Karpas-422 (cell line): Measurements from ENCODE around the gene PURB. TPM values are rescaled to one million over a fixed set of nuclear protein-coding genes. Genes with fewer than 3 reads are reported as not detected.

Source experiments
- DNase-seq: peaks from one replicate; pipeline ENCODE4 v3.0.0-alpha.2; 2015
- H2AFZ ChIP-seq: fragments of 200-600 bp; sonication (generic); 2 replicates; pipeline ENCODE4 v1.6.1; 2014; ENCODE audit warnings: antibody characterized with exemption, low read length, mixed read lengths
- H3K27ac ChIP-seq: fragments of 200-600 bp; sonication (generic); 2 replicates; pipeline ENCODE4 v1.5.1; 2014; ENCODE audit warnings: mild to moderate bottlenecking, low read length, moderate library complexity
- H3K27me3 ChIP-seq: fragments of 200-600 bp; sonication (generic); 2 replicates; pipeline ENCODE4 v1.6.1; 2014; ENCODE audit warnings: low read length, mixed read lengths
- H3K36me3 ChIP-seq: fragments of 200-600 bp; sonication (generic); 2 replicates; pipeline ENCODE4 v1.6.1; 2014; ENCODE audit warnings: low read length, mixed read lengths; ENCODE audit not compliant: insufficient read depth
- H3K4me1 ChIP-seq: fragments of 200-600 bp; sonication (generic); 2 replicates; pipeline ENCODE4 v1.6.1; 2014; ENCODE audit warnings: mild to moderate bottlenecking, low read length, mixed read lengths
- H3K4me2 ChIP-seq: fragments of 200-600 bp; sonication (generic); 2 replicates; pipeline ENCODE4 v1.6.1; 2014; ENCODE audit warnings: low read length, low read depth, mild to moderate bottlenecking; ENCODE audit not compliant: poor library complexity, severe bottlenecking
- H3K4me3 ChIP-seq: fragments of 200-600 bp; sonication (generic); 2 replicates; pipeline ENCODE4 v1.5.1; 2014; ENCODE audit warnings: mild to moderate bottlenecking, antibody characterized with exemption, low read length, mixed read lengths
- H3K79me2 ChIP-seq: fragments of 200-600 bp; sonication (generic); 2 replicates; pipeline ENCODE4 v1.6.1; 2014; ENCODE audit warnings: mild to moderate bottlenecking, low read length, mixed read lengths
- H3K9ac ChIP-seq: fragments of 200-600 bp; sonication (generic); 2 replicates; pipeline ENCODE4 v1.6.0; 2014; ENCODE audit warnings: low read length
- H3K9me2 ChIP-seq: fragments of 200-600 bp; sonication (generic), shearing (Covaris generic); replicated peaks from 2 replicates; pipeline ENCODE4 v1.6.0; 2014; ENCODE audit warnings: mild to moderate bottlenecking, low read length, moderate library complexity; ENCODE audit not compliant: insufficient read depth
- H3K9me3 ChIP-seq: fragments of 300-700, 200-600 bp; sonication (generic); 2 replicates; pipeline ENCODE4 v1.6.1; 2014; ENCODE audit warnings: low read length, mixed read lengths
- H4K20me1 ChIP-seq: fragments of 200-600 bp; sonication (generic); 2 replicates; pipeline ENCODE4 v1.6.1; 2014; ENCODE audit warnings: mild to moderate bottlenecking, antibody characterized with exemption, low read length, low read depth; ENCODE audit not compliant: insufficient read depth
- total RNA-seq: library from RNA; depleted of rRNA; stranded (reverse); fragments of >200 nt; shearing (Covaris generic); gene quantifications from 2 replicates; pipeline ENCODE4 v1.2.3, GENCODE V29; 2014; ENCODE audit warnings: low replicate concordance

Gene PURB
- total RNA-seq, 1 experiment from 2014 or later, result 11.8 TPM

GRCh38 chr7:44917465-44917864 is 32.1 kb upstream of the PURB start:
- H3K36me3 ChIP-seq, result no peaks in the 10 kb centered on the region
- no peaks in the 10 kb centered on the region; the same call in 1 of the 2 replicates for H3K4me1 ChIP-seq
- H3K4me3 ChIP-seq, result no peak overlapping the region

DNA sequence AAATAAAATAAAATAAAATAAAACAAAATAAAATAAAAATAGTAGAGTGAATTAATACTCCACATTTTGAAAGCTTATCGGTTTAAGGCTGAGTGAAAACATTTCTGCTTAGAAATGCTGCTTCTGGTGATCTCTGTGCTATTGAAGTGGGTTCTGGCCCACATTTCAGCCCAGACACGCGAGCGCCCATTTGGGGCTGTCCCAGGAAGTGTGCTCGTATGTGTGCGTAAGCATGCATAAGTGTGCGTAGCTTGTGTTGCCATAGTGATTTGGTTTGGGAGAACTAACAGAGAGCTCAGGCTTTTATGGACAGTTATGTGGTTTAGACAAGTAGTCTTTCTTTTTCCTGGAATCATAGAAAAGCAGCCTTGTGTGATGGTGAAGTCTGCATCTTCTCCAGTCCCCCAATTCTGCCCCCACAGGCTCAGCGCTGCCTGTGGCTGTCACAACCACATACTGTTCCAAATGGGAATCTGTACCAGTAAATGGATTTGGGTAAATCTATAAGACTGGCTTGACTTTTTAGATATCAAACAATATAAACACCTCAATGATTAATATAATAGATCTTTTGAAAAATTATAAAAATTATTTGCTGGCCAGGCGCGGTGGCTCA is 29.8 kb upstream of the PURB start:
- Histone ChIP-seq H3K4me3 (no peak overlapping the region), H3K4me2 (no peak overlapping the region)

More at GRCh38 chr7:44917465-44917864, 32.1 kb upstream of the PURB start:
- H3K79me2 ChIP-seq, result no peaks in the 10 kb centered on the region
- H3K27me3 ChIP-seq, result no peaks in the 10 kb centered on the region
- H3K4me2 ChIP-seq, result no peak overlapping the region
- no peaks in the 10 kb centered on the region for H4K20me1 ChIP-seq
- H3K9ac ChIP-seq, result no peak overlapping the region
- no peak overlapping the region for H2AFZ ChIP-seq
- no peaks in the 10 kb centered on the region for H3K9me3 ChIP-seq
- no peaks in the 10 kb centered on the region for H3K9me2 ChIP-seq
- H3K27ac ChIP-seq, result no peak overlapping the region
- DNase-seq, result no peak

GRCh38 chr7:44912775-44913347 is 27.5 kb upstream of the PURB start:
- Histone ChIP-seq H3K9me2 (no peaks in the 10 kb centered on the region), H3K36me3 (no peaks in the 10 kb centered on the region), H3K9ac (no peak overlapping the region), H3K27me3 (no peaks in the 10 kb centered on the region), H4K20me1 (no peaks in the 10 kb centered on the region), H3K79me2 (no peaks in the 10 kb centered on the region), H3K27ac (no peak overlapping the region), H2AFZ (no peak overlapping the region), H3K4me1 (no peaks in the 10 kb centered on the region), H3K4me3 (no peak overlapping the region), H3K9me3 (no peaks in the 10 kb centered on the region), H3K4me2 (no peak overlapping the region)
- DNase-seq, result no peak

More for the DNA sequence above, 29.8 kb upstream of the PURB start:
- no peak for DNase-seq
- Histone ChIP-seq H3K9me3 (no peaks in the 10 kb centered on the region), H3K9ac (no peak overlapping the region), H3K36me3 (no peaks in the 10 kb centered on the region), H3K27ac (no peak overlapping the region), H3K27me3 (no peaks in the 10 kb centered on the region), H3K9me2 (no peaks in the 10 kb centered on the region), H4K20me1 (no peaks in the 10 kb centered on the region), H2AFZ (no peak overlapping the region), H3K4me1 (no peaks in the 10 kb centered on the region), H3K79me2 (no peaks in the 10 kb centered on the region)

- Histone ChIP-seq H3K27me3 (no peaks in the 10 kb centered on the region), H3K36me3 (no peaks in the 10 kb centered on the region), H3K9me3 (no peaks in the 10 kb centered on the region), H3K79me2 (no peaks in the 10 kb centered on the region), H3K4me3 (no peak overlapping the region), H3K4me2 (no peak overlapping the region), H3K9me2 (no peaks in the 10 kb centered on the region), H3K9ac (no peak overlapping the region), H3K4me1 (no peaks in the 10 kb centered on the region), H3K27ac (no peak overlapping the region), H2AFZ (no peak overlapping the region), H4K20me1 (no peaks in the 10 kb centered on the region)
- DNase-seq, result no peak
Measured at GRCh38 chr7:44911911-44912310, 26.6 kb upstream of the PURB start.

- H3K27ac ChIP-seq, result no peak overlapping the region
- no peak for DNase-seq
- no peak overlapping the region for H3K4me2 ChIP-seq
- H3K9me2 ChIP-seq, result no peaks in the 10 kb centered on the region
- H3K36me3 ChIP-seq, result no peaks in the 10 kb centered on the region
- no peaks in the 10 kb centered on the region for H3K79me2 ChIP-seq
- H3K9me3 ChIP-seq, result no peaks in the 10 kb centered on the region
- no peaks in the 10 kb centered on the region for H3K4me1 ChIP-seq
- H3K9ac ChIP-seq, result no peak overlapping the region
- H3K4me3 ChIP-seq, result no peak overlapping the region
- H2AFZ ChIP-seq, result no peak overlapping the region
- H3K27me3 ChIP-seq, result no peaks in the 10 kb centered on the region
- H4K20me1 ChIP-seq, result no peaks in the 10 kb centered on the region
Measured at GRCh38 chr7:44909596-44910389, 24.5 kb upstream of the PURB start.

DNA sequence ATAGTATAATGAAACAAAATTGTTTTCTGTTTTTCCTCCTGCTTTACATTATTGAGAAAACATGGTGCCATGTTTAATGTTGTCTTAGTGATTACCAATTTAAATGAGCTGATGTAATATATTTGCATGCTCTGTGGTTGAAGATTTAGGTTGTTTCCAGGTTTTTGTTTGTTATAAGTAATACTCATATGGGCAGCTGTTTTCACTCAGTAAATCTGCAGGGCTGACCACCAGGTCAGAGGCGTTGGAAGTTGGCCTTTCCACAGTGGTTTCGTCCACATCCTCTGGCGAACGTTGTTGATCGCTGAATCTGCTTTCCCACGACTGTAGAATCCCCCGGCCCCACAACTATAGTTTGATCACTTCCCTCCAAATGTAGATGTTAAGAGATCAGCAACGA is 21.6 kb upstream of the PURB start:
- Histone ChIP-seq H2AFZ (no peak overlapping the region), H3K36me3 (no peaks in the 10 kb centered on the region)

DNA sequence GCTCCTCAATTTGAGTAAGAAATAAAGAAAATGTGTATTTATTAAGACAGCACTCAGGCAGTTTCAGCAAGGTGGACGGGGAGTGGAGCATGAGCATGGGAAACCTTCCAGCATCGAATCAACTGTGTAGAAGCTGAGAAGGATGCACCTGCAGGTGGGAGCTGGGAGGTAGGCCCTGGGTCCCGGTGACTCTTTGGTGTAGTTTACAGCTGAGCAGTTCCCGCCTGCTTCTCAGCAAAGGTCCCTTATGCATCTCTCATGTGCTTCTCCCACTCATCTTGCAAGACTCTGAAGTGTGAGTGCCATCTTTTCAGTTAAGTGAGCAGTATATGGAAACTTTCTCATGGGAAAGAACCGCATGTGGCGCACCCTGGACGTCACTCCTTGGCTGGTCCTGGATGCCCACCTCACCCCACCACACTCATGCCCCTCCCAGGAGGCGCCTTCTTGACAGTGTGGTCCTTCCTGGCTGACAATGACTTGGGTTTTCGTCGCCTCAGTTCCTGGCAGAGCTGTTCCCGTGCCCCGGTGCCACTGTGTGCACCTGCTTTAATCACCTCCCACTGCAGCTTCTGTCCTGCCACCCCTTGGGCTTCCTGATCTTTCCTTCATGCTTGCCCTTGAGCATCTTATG is 19.8 kb upstream of the PURB start:
- Histone ChIP-seq H4K20me1 (no peaks in the 10 kb centered on the region), H3K4me1 (no peaks in the 10 kb centered on the region), H3K9ac (no peak overlapping the region), H3K27me3 (no peaks in the 10 kb centered on the region), H3K4me3 (no peak overlapping the region), H3K9me3 (no peaks in the 10 kb centered on the region), H2AFZ (no peak overlapping the region), H3K79me2 (no peaks in the 10 kb centered on the region), H3K36me3 (no peaks in the 10 kb centered on the region), H3K27ac (no peak overlapping the region), H3K9me2 (no peaks in the 10 kb centered on the region), H3K4me2 (no peak overlapping the region)
- no peak for DNase-seq

More for the DNA sequence above, 21.6 kb upstream of the PURB start:
- Histone ChIP-seq H3K27me3 (no peaks in the 10 kb centered on the region), H3K9me2 (no peaks in the 10 kb centered on the region), H3K9me3 (no peaks in the 10 kb centered on the region), H3K9ac (no peak overlapping the region), H3K4me1 (no peaks in the 10 kb centered on the region), H4K20me1 (no peaks in the 10 kb centered on the region), H3K4me2 (no peak overlapping the region), H3K27ac (no peak overlapping the region), H3K79me2 (no peaks in the 10 kb centered on the region), H3K4me3 (no peak overlapping the region)
- DNase-seq, result no peak

GRCh38 chr7:44899443-44899842 is 14.1 kb upstream of the PURB start:
- Histone ChIP-seq H3K9ac (no peak overlapping the region), H2AFZ (no peak overlapping the region), H3K9me3 (no peaks in the 10 kb centered on the region), H3K4me3 (no peak overlapping the region), H3K4me1 (peaks cover 4% of the 10 kb centered on the region; the same call in 1 of the 2 replicates), H3K4me2 (no peak overlapping the region), H3K27ac (no peak overlapping the region), H3K79me2 (no peaks in the 10 kb centered on the region), H4K20me1 (no peaks in the 10 kb centered on the region), H3K36me3 (no peaks in the 10 kb centered on the region), H3K9me2 (no peaks in the 10 kb centered on the region), H3K27me3 (no peaks in the 10 kb centered on the region)
- DNase-seq, result no peak
